ENCODE data around the gene TNS4.

DNA sequence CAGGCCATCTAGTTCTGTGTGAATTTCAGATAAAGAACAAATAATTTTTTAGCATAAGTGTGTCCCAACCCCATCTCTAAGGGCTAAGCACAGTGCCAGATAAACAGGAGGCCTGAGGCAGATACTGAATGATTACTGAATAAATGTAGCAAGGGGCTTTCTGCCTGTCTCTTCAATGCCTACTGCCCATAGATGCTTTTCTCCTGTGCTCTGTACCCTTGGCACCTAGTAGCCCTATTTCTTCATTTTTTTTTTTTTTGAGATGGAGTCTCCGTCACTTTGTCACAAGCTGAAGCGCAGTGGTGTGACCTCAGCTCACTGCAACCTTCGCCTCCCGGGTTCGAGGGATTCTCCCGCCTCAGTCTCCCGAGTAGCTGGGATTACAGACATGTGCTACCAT is 32.9 kb downstream of the TNS4 start:
- TF ChIP-seq REST (IDR thresholded peaks at IDR 0.05; ENCODE audit: low read depth) (no peak), FOXM1 (IDR thresholded peaks at IDR 0.05; ENCODE audit: borderline replicate concordance, low read depth) (no peak), CREB1 (IDR thresholded peaks at IDR 0.05; ENCODE audit: low read depth) (no peak), ZBTB7A (IDR thresholded peaks at IDR 0.05; ENCODE audit: low read depth) (no peak), EP300 (IDR thresholded peaks at IDR 0.05; ENCODE audit: borderline replicate concordance) (no peak), TCF12 (IDR thresholded peaks at IDR 0.05; ENCODE audit: low read depth) (no peak), RAD21 (IDR thresholded peaks at IDR 0.05; ENCODE audit: low read depth) (no peak)
